Astrocyte of the spinal cord (primary cell): ENCODE data around the gene PLEKHN1.

Experiments
- DNase-seq: peaks from one replicate; pipeline ENCODE4 v3.0.0; 2011; ENCODE audit warnings: low read depth, low spot score
- H3K4me3 ChIP-seq: 2 replicates; pipeline ENCODE4 v1.5.1; 2011; ENCODE audit warnings: low read depth, mild to moderate bottlenecking, low read length, moderate library complexity
- in situ Hi-C: cut with HindIII; loops from 2 replicates; pipeline ENCODE4 v1.10.0; 2017; ENCODE audit warnings: low sequenced_read_pairs
- TF ChIP-seq, protein P1 (sequence below): IDR thresholded peaks from 2 replicates; pipeline ENCODE4 v1.5.1; 2012; ENCODE audit warnings: low read depth, mild to moderate bottlenecking, low read length, inconsistent platforms

The PLEKHN1 gene

GRCh38 chr1:925561-926421, 40.5 kb upstream of the PLEKHN1 start:
- DNase-seq = no peak
- H3K4me3 ChIP-seq = peak overlapping the region; percentile 52
- in situ Hi-C loops = no loop called here
- TF ChIP-seq, protein P1, sequence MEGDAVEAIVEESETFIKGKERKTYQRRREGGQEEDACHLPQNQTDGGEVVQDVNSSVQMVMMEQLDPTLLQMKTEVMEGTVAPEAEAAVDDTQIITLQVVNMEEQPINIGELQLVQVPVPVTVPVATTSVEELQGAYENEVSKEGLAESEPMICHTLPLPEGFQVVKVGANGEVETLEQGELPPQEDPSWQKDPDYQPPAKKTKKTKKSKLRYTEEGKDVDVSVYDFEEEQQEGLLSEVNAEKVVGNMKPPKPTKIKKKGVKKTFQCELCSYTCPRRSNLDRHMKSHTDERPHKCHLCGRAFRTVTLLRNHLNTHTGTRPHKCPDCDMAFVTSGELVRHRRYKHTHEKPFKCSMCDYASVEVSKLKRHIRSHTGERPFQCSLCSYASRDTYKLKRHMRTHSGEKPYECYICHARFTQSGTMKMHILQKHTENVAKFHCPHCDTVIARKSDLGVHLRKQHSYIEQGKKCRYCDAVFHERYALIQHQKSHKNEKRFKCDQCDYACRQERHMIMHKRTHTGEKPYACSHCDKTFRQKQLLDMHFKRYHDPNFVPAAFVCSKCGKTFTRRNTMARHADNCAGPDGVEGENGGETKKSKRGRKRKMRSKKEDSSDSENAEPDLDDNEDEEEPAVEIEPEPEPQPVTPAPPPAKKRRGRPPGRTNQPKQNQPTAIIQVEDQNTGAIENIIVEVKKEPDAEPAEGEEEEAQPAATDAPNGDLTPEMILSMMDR = peak; percentile 14

DNA sequence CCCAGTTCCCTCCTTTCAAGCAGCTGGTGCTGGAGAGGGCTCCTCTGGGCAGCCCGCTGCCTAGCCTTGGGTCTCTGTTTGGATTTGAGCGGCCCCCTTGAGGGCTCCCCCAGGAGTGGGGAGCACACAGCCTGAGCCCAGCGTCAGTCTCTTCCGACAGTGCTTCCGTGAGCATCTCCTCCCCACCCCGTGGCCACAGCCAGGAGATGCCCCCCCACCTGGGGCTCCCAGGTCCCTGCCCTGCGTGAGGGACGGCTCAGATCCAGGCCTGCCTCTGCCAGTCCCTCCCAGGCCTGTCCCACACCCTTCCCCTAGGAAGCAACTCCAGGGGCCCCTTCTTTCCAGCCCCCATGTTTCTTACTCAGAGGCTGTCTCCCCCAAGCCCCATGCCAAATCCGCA, 39.0 kb upstream of the PLEKHN1 start:
- no peak for DNase-seq
- TF ChIP-seq, protein P1 = no peak
- H3K4me3 ChIP-seq = no peak overlapping the region
- in situ Hi-C loops = no loop called here

DNA sequence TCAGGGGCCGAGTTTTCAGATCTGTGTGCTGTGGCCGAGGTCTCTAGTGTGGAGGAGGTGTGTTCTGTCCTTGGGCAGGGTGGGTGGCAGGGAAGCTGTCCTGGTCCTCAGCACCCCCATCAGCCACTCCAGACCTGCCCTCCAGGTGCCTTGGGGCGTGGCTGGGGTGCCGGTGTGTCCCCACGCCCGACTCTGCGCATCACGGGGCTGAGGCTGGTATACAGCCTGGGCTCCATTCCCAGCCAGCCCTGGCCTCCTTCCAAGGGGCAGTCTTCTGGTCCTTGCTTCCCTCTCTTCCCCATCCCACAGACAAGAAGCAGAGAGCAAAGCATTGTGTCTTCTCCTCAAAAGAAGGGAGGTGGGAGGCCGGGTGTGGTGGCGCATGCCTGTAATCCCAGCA, 38.5 kb upstream of the PLEKHN1 start:
- in situ Hi-C loops = no loop called here
- TF ChIP-seq, protein P1 = no peak

DNA sequence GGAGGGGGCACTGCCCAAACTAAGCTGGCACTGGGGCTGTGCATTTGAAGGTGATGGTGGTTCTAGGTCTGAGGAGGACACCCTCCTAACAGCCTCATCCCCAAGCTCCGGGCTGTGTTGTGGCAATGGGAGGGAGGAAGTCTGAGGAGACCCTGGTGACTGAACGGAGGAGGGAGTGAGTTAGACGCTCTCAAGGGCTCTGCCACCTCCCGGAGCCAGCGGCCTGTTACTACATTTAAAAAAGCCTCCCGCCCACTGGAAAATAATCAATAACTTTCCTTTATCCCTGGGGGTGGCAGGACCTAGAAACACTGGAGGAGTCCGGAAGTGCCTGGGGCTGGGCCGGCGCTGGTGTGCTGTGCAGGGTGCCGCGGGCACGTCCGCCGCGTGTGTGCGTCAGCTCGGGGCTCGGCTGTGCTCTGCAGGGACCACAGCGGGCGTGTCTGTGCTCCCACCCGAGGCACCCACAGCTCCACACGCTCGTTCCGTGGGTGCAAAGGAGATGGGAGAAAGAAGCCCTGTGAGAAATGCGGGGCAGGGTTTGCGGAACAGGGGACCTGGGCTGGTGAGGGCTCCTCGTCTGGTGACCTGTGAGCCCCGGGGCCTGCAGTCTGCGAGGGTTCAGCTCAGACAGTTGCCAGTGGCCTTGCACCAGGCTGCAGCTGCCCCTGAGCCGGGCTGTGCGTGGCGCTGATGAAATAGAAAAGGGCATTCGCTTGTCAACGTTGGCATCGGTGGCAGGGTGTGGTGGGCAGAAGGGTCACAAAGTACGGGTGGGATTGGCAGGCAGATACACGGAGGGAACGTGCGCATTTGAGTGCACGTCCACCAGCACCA, 37.2 kb upstream of the PLEKHN1 start:
- in situ Hi-C loops = no loop called here
- TF ChIP-seq, protein P1 = no peak
- H3K4me3 ChIP-seq = no peak overlapping the region
- DNase-seq = no peak

More for the DNA sequence above, 38.5 kb upstream of the PLEKHN1 start:
- no peak overlapping the region for H3K4me3 ChIP-seq
- DNase-seq = no peak

- no peak overlapping the region for H3K4me3 ChIP-seq
- in situ Hi-C loops = no loop called here
Measured at GRCh38 chr1:929712-930632, 36.3 kb upstream of the PLEKHN1 start.

More at GRCh38 chr1:929712-930632, 36.3 kb upstream of the PLEKHN1 start:
- DNase-seq = no peak
- TF ChIP-seq, protein P1 = no peak
